GM18907 (cell line): ENCODE results near the gene FRMD3.

ENCODE experiments used
- ATAC-seq: cut with Tn5 transposase; IDR thresholded peaks from one replicate; pipeline ENCODE4 v1.9.1; 2021; ENCODE audit warnings: mild to moderate bottlenecking, moderate library complexity; ENCODE audit not compliant: unreplicated experiment

The FRMD3 gene

GRCh38 chr9:83242066-83242465 lies 296.1 kb downstream of the FRMD3 start:
- ATAC-seq: no peak

GRCh38 chr9:83240671-83241070 lies 297.5 kb downstream of the FRMD3 start:
- ATAC-seq: no peak

- ATAC-seq: no peak
Measured at GRCh38 chr9:83239747-83240146, 298.5 kb downstream of the FRMD3 start.

- no peak for ATAC-seq
Measured at GRCh38 chr9:83238871-83239640, 299.1 kb downstream of the FRMD3 start.

GRCh38 chr9:83236029-83236696 lies 302.0 kb downstream of the FRMD3 start:
- ATAC-seq: no peak

- ATAC-seq: no peak
Measured at GRCh38 chr9:83235526-83235925, 302.7 kb downstream of the FRMD3 start.

- ATAC-seq: no peak
Measured at GRCh38 chr9:83234541-83234940, 303.7 kb downstream of the FRMD3 start.

- ATAC-seq: no peak
Measured at GRCh38 chr9:83233647-83234046, 304.6 kb downstream of the FRMD3 start.

- peak; percentile 97 for ATAC-seq
Measured at GRCh38 chr9:83231039-83231438, 307.2 kb downstream of the FRMD3 start.

GRCh38 chr9:83220730-83221129 lies 317.5 kb downstream of the FRMD3 start:
- peak; percentile 98 for ATAC-seq

- ATAC-seq: no peak
Measured at GRCh38 chr9:83219924-83220438, 318.2 kb downstream of the FRMD3 start.

GRCh38 chr9:83219154-83219923 lies 318.9 kb downstream of the FRMD3 start:
- peak; percentile 57 for ATAC-seq

GRCh38 chr9:83218411-83219090 lies 319.6 kb downstream of the FRMD3 start:
- no peak for ATAC-seq

- ATAC-seq: no peak
Measured at GRCh38 chr9:83209188-83209731, 328.9 kb downstream of the FRMD3 start.

GRCh38 chr9:83208065-83208850 lies 329.9 kb downstream of the FRMD3 start:
- no peak for ATAC-seq

- ATAC-seq: no peak
Measured at GRCh38 chr9:83204047-83204446, 334.2 kb downstream of the FRMD3 start.

GRCh38 chr9:83200531-83200930 lies 337.7 kb downstream of the FRMD3 start:
- ATAC-seq: no peak

GRCh38 chr9:83199832-83200231 lies 338.4 kb downstream of the FRMD3 start:
- no peak for ATAC-seq

GRCh38 chr9:83199240-83199639 lies 339.0 kb downstream of the FRMD3 start:
- peak; percentile 59 for ATAC-seq

GRCh38 chr9:83198371-83198770 lies 339.8 kb downstream of the FRMD3 start:
- no peak for ATAC-seq
